Measurements from ENCODE around the gene IGF2.
"Not testable (repeated sequence)": the region's sequence is repeated elsewhere in the genome, so short reads cannot be mapped to it uniquely, and the experiment has no call there.

The IGF2 gene, protein sequence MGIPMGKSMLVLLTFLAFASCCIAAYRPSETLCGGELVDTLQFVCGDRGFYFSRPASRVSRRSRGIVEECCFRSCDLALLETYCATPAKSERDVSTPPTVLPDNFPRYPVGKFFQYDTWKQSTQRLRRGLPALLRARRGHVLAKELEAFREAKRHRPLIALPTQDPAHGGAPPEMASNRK

GRCh38 chr11:2139123-2139521 lies at the start of gene IGF2:
Gene IGF2, minus strand, starts transcription at chr11:2139389. Its CDS starts 3,866 bp downstream, at chr11:2135523.
- no peak for DNase-seq

DNA sequence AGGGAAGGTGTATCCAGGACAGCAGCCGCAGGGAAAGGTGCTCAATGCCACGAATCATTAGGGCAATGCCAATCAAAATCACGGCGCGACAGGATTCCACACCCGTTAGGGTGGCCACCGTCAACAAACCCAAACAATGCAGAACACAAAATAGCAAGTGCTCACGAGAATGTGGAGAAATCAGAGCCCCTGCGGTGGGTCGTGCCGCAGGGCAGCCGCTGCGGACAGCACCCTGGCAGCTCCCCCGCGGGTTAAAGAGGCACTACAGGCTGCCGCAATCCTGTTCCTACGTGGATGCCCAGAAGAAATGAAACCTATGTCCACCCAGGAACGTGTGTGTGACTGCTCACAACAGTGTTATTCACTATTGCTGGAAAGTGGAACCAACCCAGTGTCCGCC lies 49.6 kb upstream of the IGF2 start:
- DNase-seq, result no peak

DNA sequence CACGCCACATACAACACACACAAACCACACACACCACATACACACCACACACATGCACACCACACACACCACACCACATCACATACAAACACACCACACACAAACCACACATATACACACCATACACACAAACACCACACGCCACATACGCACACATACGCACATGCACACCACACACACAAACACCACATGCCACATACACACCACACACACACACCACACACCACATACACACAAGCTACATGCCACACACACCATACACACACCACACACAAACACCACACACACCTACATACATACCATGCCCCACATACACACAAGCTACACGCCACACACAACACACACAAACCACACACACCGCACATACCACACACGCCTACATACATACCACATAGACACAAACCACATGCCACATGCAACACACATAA lies 48.1 kb upstream of the IGF2 start:
- DNase-seq, result no peak

GRCh38 chr11:2186669-2187279 lies 47.6 kb upstream of the IGF2 start:
- DNase-seq, result peak; percentile 39 to 56

- no peak for DNase-seq
These were observed 46.3 kb upstream of the IGF2 start for GRCh38 chr11:2185324-2186085.

DNA sequence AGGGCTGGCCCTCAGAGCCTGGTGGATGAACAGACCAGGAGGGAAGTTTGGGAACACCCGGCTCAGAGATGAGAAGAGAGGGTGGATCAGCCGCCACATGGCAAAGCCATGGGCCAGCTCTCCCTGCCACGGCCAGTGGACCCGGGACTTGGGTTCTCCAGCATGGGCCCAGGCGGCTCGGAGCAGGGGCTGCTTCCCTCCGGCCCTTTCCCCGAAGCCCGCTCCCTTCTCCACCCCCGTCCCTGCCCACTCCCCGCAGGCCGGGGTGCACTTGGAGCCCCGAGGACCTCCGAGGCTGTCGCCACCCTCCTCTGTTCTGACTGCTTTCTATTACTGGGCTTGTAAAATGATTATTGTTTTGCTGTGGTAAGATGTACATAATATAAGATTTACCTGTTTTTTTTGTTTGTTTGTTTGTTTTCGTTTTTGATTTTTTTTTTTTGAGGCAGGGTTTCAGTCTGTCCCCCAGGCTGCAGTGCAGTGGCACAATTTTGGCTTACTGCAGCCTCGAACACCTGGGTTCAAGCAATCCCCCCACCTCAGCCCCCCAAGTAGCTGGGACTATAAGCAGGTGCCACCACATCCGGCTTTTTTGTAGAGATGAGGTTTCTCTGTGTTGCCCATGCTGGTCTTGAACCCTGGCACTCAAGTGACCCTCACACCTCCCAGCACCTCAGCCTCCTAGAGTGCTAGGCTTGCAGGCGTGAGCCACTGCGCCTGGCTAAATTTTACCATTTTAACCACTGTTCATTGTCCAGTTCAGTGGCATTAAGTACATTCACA lies 43.7 kb upstream of the IGF2 start:
- DNase-seq, result no peak

GRCh38 chr11:2182075-2182474 lies 42.9 kb upstream of the IGF2 start:
- DNase-seq, result no peak

DNA sequence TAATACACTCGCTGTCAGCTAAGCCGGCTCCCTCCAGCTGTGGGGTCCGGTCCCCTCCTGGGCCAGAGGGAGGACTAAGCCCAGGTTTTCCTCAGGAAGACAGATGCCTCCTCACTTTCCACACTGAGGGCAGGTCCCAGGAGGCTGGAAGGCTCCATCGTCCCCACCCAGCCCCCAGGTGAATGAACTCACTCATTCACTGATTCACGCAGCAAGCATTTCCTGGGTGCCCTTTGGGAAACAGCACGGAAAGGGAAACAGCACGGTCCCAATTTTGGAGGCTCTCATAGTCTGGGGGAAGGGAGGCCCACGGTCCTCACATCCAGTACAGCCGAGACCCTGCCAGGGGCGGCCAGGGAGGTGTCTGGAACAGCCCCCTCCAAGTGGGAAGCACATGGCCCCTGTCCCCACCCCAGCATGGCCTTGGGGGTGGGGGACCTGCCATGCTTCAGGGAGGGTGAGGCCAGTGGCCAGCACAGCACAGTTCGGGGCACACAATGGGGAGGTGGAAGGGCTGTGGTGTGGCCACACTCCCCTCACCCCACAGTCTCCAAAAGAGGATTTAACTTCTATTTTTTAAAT lies 41.7 kb upstream of the IGF2 start:
- DNase-seq, result no peak

DNA sequence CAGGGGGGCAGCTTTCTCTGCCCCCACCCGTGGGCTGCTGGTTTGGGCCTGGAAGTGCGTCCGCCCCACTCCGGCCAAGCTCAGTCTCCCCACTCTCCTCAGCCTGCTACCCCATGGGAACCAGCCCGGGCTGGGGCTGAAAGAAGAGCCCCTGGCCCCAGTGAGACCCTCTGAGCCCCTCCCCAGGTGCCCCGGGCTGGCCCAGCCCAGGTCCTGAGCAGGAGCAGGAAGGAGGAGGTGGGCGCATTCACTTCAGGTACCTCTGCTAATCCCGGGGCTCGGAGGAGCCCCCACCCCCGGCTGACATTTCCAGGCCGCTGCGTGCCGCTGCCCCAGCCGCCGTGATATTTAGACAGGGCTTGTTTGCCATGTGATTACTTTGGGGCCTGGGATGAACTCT lies 41.2 kb upstream of the IGF2 start:
- no peak for DNase-seq

- DNase-seq, result no peak
These were observed 40.3 kb upstream of the IGF2 start for GRCh38 chr11:2179516-2179915.

DNA sequence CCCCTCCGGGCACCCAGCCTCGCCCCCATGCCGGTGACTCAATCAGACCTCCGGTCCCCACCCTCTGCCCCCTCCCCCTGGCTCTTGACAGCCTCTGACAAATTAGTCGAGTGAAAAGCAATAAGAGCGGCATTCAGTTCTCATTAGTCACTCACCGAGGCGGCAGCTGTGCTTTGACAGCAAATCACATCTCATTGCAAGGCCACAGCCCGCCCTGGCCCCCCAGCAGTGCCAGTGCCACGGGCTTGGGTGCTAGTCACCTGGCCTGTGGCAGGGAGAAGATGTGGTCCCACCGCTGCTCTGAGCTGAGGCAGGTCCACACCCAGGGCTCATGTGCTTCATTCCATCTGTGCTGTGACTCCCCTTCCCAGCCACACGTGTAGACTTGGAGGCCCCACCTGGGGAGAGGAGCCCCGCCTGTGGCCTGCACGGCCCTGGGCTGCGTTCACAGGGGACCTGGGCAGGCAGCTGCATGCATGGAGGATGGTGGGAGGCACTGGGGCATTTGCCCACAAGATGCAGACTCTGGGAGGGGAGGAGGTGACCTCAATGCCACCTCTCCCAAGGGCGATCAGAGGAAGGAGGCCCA lies 39.8 kb upstream of the IGF2 start:
- DNase-seq, result no peak

DNA sequence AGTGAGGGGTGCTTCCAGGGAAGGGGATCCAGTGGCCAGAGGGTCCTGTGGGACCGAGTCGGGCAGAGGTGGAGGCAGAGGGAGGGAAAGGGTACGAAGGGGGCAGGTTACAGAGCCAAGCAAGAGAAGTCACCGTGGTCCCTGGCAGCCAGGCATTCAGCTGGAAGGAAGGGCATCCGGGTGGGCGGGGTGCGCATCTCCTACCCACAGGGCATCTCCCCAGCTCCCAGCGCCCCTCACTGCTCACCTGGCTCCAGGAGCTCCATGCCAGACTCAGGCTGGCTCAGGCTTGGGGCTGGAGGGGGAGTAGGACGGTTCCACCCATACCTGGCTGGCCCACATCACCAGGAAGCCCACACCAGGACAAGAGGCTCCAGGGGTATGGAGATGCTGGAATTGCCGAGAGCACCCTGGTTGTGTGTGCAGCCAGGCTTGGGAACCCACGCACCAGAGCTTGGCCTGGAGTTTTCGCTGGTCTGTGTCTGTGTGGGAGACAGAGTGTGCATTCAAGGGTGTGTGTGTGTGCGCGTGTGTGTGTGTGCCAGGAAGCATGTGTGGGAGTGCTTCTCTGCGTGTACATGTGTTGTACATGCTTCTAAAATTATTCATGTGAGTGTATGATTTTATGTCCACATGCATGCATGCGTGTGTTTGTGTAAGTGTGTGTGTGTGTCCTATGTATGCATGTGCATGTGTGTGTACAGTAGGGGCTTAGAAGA lies 39.0 kb upstream of the IGF2 start:
- DNase-seq, result not testable (repeated sequence)

GRCh38 chr11:2177076-2177475 lies 37.9 kb upstream of the IGF2 start:
- no peak for DNase-seq

DNA sequence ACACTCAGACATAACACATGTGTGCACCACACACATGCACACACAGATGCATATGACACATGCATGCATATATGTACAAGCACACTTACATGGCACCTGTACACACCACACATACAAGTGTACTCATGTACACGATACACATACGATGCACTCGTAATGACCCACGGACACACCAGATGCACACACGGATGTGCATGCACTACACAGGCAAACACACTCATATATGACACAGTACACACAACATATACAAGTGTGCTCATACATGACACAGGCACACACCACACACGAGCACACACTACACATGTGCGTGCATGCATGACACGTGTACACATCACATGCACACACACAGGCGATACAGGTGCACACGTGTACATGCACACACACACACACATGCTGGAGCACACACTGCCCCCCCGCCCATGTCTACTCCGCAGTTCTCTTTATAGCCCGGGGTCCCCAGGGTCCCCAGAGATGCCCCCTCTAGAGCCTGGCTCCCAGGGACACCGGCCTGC lies 37.3 kb upstream of the IGF2 start:
- no peak for DNase-seq

GRCh38 chr11:2175659-2176058 lies 36.5 kb upstream of the IGF2 start:
- DNase-seq, result no peak

- no peak for DNase-seq
These were observed 35.2 kb upstream of the IGF2 start for GRCh38 chr11:2174361-2174760.

- DNase-seq, result no peak
These were observed 34.6 kb upstream of the IGF2 start for GRCh38 chr11:2173761-2174160.

GRCh38 chr11:2173150-2173693 lies 34.0 kb upstream of the IGF2 start:
- DNase-seq, result no peak

DNA sequence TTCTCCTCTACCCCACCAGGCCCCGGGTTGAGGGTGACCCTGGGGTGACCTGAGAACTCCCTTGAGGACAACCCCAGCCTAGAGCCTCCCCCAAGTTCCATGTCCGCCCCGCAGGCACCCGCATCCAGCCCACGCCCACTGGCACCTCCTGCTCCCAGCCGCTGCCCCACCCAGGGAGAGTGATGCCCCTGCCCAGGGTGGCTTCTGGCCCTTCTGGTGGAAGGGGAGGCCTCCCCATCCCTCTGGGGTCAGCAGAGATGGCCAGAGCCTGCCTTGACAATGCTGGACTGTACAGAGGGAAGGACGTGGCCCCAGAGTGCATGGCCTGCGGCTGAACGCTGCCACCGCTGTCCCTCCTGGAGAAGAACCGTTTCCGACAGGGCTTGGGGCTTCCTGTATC lies 33.5 kb upstream of the IGF2 start:
- DNase-seq, result no peak

- DNase-seq, result no peak
These were observed 32.4 kb upstream of the IGF2 start, which contains the start of gene TH for GRCh38 chr11:2171591-2172003. Gene TH, minus strand, starts transcription at chr11:2171815. Its CDS starts 29 bp downstream, at chr11:2171786.

All from CD4-positive, alpha-beta T cell treated with Interferon alpha-2 for 1 hour (primary cell).